HCT116 (cell line): ENCODE measurements around the gene FAM227B. TPM values are rescaled to one million over a fixed set of nuclear protein-coding genes. Genes with fewer than 3 reads are reported as not detected.

Experiments
- ATAC-seq: fragments of 200-7000 bp; cut with Tn5 transposase; 2 replicates; pipeline ENCODE4 v1.9.1; 2020; ENCODE audit warnings: mild to moderate bottlenecking, moderate library complexity
- BruUV-seq: library from RNA; stranded (reverse); fragments of 400-500 nt; replicated peaks from 2 replicates; lab custom pipeline; 2021; lab: Mats Ljungman, UMichigan
- CTCF ChIA-PET: fragments of 300-600 bp; sonication (Branson Sonifier 250); formaldehyde crosslinking; loops from one replicate; lab custom pipeline; 2021; ENCODE audit warnings: antibody characterized with exemption; lab: Charles Lee
- POLR2A ChIA-PET: fragments of 300-600, 350-600 bp; sonication (Branson Sonifier 250); formaldehyde crosslinking; loops from one replicate; lab custom pipeline; 2021; ENCODE audit warnings: antibody characterized with exemption; lab: Charles Lee
- RAD21 ChIA-PET, 2 experiments: fragments of 300-600 bp; sonication (Branson Sonifier 250); formaldehyde crosslinking; loops; one replicate each; lab custom pipeline; 2023; ENCODE audit warnings: low total read pairs in 2 of 2; ENCODE audit not compliant: uncharacterized antibody in 2 of 2, unreplicated experiment in 2 of 2, low non-redundant PET in 1 of 2; lab: Charles Lee
- DNase-seq: peaks from one replicate; pipeline ENCODE4 v3.0.0-alpha.2; 2010; ENCODE audit warnings: low read depth, low spot score
- H2AFZ ChIP-seq: fragments of 200-600 bp; shearing (Covaris generic), sonication (generic); 2 replicates; pipeline ENCODE4 v1.6.1; 2017; ENCODE audit warnings: low read depth, mixed run types, mixed read lengths, antibody characterized with exemption, low read length; ENCODE audit not compliant: poor library complexity, severe bottlenecking
- H3K27ac ChIP-seq: 2 replicates; pipeline ENCODE4 v1.5.1; 2012; ENCODE audit warnings: low read depth, low read length
- H3K27me3 ChIP-seq: fragments of 200-600 bp; sonication (generic); 2 replicates; pipeline ENCODE4 v1.6.1; 2016; ENCODE audit warnings: mixed run types, low read length, mixed read lengths; ENCODE audit not compliant: insufficient read depth
- H3K36me3 ChIP-seq, 2 experiments: fragments of 200-500 bp in 1 of 2; fragments of 200-600 bp in 1 of 2; sonication (Bioruptor generic) in 1 of 2; sonication (generic) in 1 of 2; 2 replicates each; pipeline versions ENCODE4 v1.5.1 to v1.6.1; 2014 to 2016; ENCODE audit warnings: low read length in 2 of 2, inconsistent platforms in 1 of 2, mixed read lengths in 1 of 2, mixed run types in 1 of 2; ENCODE audit not compliant: insufficient read depth in 2 of 2, control insufficient read depth in 1 of 2
- H3K4me1 ChIP-seq, 2 experiments: fragments of 200-600 bp in 1 of 2; sonication (generic) in 1 of 2; 2 replicates each; pipeline versions ENCODE4 v1.5.1 to v1.6.1; 2012 to 2017; ENCODE audit warnings: low read length in 2 of 2, inconsistent platforms in 1 of 2, mild to moderate bottlenecking in 1 of 2, mixed read lengths in 1 of 2, mixed run types in 1 of 2, moderate library complexity in 1 of 2; ENCODE audit not compliant: insufficient read depth in 2 of 2, control insufficient read depth in 1 of 2
- H3K4me2 ChIP-seq: fragments of 200-600 bp; sonication (generic); 2 replicates; pipeline ENCODE4 v1.6.1; 2017; ENCODE audit warnings: mixed run types, low read length, mixed read lengths
- H3K4me3 ChIP-seq, 2 experiments: fragments of 200-600 bp in 1 of 2; sonication (generic) in 1 of 2; replicated peaks in 1 of 2; 2 replicates each; pipeline ENCODE4 v1.5.1; 2011 to 2016; ENCODE audit warnings: low read length in 2 of 2, control low read depth in 1 of 2, low read depth in 1 of 2, mild to moderate bottlenecking in 1 of 2, mixed read lengths in 1 of 2, mixed run types in 1 of 2
- H3K79me2 ChIP-seq: fragments of 200-600 bp; sonication (generic); 2 replicates; pipeline ENCODE4 v1.6.1; 2017; ENCODE audit warnings: mild to moderate bottlenecking, mixed run types, low read length, moderate library complexity, mixed read lengths; ENCODE audit not compliant: insufficient read depth
- H3K9ac ChIP-seq: fragments of 200-600 bp; sonication (generic); 2 replicates; pipeline ENCODE4 v1.6.1; 2016; ENCODE audit warnings: low read length, mixed read lengths
- H3K9me2 ChIP-seq: fragments of 200-600 bp; sonication (generic), shearing (Covaris generic); 2 replicates; pipeline ENCODE4 v1.6.1; 2017; ENCODE audit warnings: mixed run types, mild to moderate bottlenecking, moderate library complexity; ENCODE audit not compliant: insufficient read depth
- H3K9me3 ChIP-seq, 2 experiments: fragments of 200-500 bp in 1 of 2; fragments of 200-600 bp in 1 of 2; sonication (Bioruptor generic) in 1 of 2; sonication (generic) in 1 of 2; 2 replicates each; pipeline ENCODE4 v1.6.1; 2014 to 2017; ENCODE audit warnings: low read length in 2 of 2, mixed read lengths in 2 of 2, inconsistent platforms in 1 of 2, low read depth in 1 of 2, mild to moderate bottlenecking in 1 of 2, mixed run types in 1 of 2, moderate library complexity in 1 of 2; ENCODE audit not compliant: control insufficient read depth in 1 of 2, insufficient read depth in 1 of 2
- H4K20me1 ChIP-seq: fragments of 200-600 bp; sonication (generic), shearing (Covaris generic); 2 replicates; pipeline ENCODE4 v1.6.1; 2017; ENCODE audit warnings: mixed run types, mild to moderate bottlenecking, moderate library complexity; ENCODE audit not compliant: insufficient read depth
- CEBPB ChIP-seq: IDR thresholded peaks from 2 replicates; pipeline ENCODE4 v1.6.1; 2012; ENCODE audit warnings: low read depth
- EGR1 ChIP-seq: IDR thresholded peaks from 2 replicates; pipeline ENCODE4 v1.6.1; 2012; ENCODE audit warnings: low read depth
- ELF1 ChIP-seq: IDR thresholded peaks from 2 replicates; pipeline ENCODE4 v1.6.1; 2012; ENCODE audit warnings: low read depth, borderline replicate concordance
- EZH2phosphoT487 ChIP-seq: fragments of 200-600 bp; IDR thresholded peaks from 2 replicates; pipeline ENCODE4 v1.6.1; 2018; ENCODE audit warnings: antibody characterized with exemption, borderline replicate concordance
- JUND ChIP-seq: IDR thresholded peaks from 2 replicates; pipeline ENCODE4 v1.6.1; 2012
- POLR2A ChIP-seq: IDR thresholded peaks from 2 replicates; pipeline ENCODE4 v1.7.0; 2011; ENCODE audit warnings: borderline replicate concordance; ENCODE audit not compliant: insufficient read depth, insufficient read length; ENCODE audit errors: extremely low read depth
- POLR2AphosphoS5 ChIP-seq: IDR thresholded peaks from 2 replicates; pipeline ENCODE4 v1.6.1; 2011; ENCODE audit warnings: mild to moderate bottlenecking, low read depth, low read length, moderate library complexity
- REST ChIP-seq: IDR thresholded peaks from 2 replicates; pipeline ENCODE4 v1.6.1; 2012; ENCODE audit warnings: low read depth
- SP1 ChIP-seq: IDR thresholded peaks from 2 replicates; pipeline ENCODE4 v1.6.1; 2012; ENCODE audit warnings: low read depth
- SRF ChIP-seq: IDR thresholded peaks from 2 replicates; pipeline ENCODE4 v1.6.1; 2012; ENCODE audit warnings: low read depth
- YY1 ChIP-seq: IDR thresholded peaks from 2 replicates; pipeline ENCODE4 v1.6.1; 2011; ENCODE audit warnings: low read length, low read depth, moderate library complexity, mild to moderate bottlenecking; ENCODE audit not compliant: insufficient replicate concordance; ENCODE audit errors: extremely low read depth
- ZBTB33 ChIP-seq: IDR thresholded peaks from 2 replicates; pipeline ENCODE4 v1.6.1; 2011; ENCODE audit warnings: mild to moderate bottlenecking, low read length, moderate library complexity; ENCODE audit not compliant: insufficient replicate concordance; ENCODE audit errors: extremely low read depth
- ZNF274 ChIP-seq: fragments of 200-500 bp; sonication (Bioruptor generic); IDR thresholded peaks from 2 replicates; pipeline ENCODE4 v1.6.1; 2014; ENCODE audit warnings: mild to moderate bottlenecking, low read depth, low read length, inconsistent platforms
- intact Hi-C: fragments of 100-400 bp; cut with micrococcal nuclease; formaldehyde crosslinking; loops from 2 replicates; pipeline ENCODE4 v1.10.0; 2022
- total RNA-seq: library from RNA; stranded (reverse); gene quantifications from one replicate; pipeline ENCODE4 v1.2.1, GENCODE V29; 2021; ENCODE audit not compliant: unreplicated experiment
- TF ChIP-seq, protein P1 (sequence below), 3 experiments: fragments of 200-600 bp in 1 of 3; sonication (generic) in 1 of 3; IDR thresholded peaks in 2 of 3; conservative IDR thresholded peaks in 1 of 3; 2 replicates each; pipeline ENCODE4 v1.5.1; 2012 to 2017; ENCODE audit warnings: low read depth in 2 of 3, low read length in 2 of 3, antibody characterized with exemption in 1 of 3, borderline replicate concordance in 1 of 3, control low read depth in 1 of 3, mild to moderate bottlenecking in 1 of 3, mixed read lengths in 1 of 3, mixed run types in 1 of 3, moderate library complexity in 1 of 3; ENCODE audit not compliant: insufficient read depth in 1 of 3

FAM227B gene
- total RNA-seq, 1 experiment from 2014 or later, result 6.9 TPM

GRCh38 chr15:49507261-49507660 is 113.4 kb downstream of the FAM227B start:
- Histone ChIP-seq H2AFZ (no peak overlapping the region), H3K9ac (no peak overlapping the region), H3K9me3 (no peaks in the 10 kb centered on the region), H3K9me2 (no peaks in the 10 kb centered on the region), H3K4me1 (peaks cover 0 to 2% of the 10 kb centered on the region in 2 experiments; a peak in 1 of 4 replicates), H3K4me3 (no peak overlapping the region), H3K27ac (no peak overlapping the region), H3K36me3 (no peaks in the 10 kb centered on the region), H3K79me2 (no peaks in the 10 kb centered on the region), H4K20me1 (no peaks in the 10 kb centered on the region), H3K27me3 (no peaks in the 10 kb centered on the region), H3K4me2 (no peak overlapping the region)
- ChIA-PET RAD21 (no interaction called here), CTCF (no interaction called here), POLR2A (no interaction called here)
- BruUV-seq, result no TSS peak
- intact Hi-C loops, result no loop called here
- TF ChIP-seq YY1, result no peak
- TF ChIP-seq POLR2A, result no peak
- TF ChIP-seq ZNF274, result no peak
- TF ChIP-seq SRF, result no peak
- no peak for TF ChIP-seq CEBPB
- TF ChIP-seq, protein P1, sequence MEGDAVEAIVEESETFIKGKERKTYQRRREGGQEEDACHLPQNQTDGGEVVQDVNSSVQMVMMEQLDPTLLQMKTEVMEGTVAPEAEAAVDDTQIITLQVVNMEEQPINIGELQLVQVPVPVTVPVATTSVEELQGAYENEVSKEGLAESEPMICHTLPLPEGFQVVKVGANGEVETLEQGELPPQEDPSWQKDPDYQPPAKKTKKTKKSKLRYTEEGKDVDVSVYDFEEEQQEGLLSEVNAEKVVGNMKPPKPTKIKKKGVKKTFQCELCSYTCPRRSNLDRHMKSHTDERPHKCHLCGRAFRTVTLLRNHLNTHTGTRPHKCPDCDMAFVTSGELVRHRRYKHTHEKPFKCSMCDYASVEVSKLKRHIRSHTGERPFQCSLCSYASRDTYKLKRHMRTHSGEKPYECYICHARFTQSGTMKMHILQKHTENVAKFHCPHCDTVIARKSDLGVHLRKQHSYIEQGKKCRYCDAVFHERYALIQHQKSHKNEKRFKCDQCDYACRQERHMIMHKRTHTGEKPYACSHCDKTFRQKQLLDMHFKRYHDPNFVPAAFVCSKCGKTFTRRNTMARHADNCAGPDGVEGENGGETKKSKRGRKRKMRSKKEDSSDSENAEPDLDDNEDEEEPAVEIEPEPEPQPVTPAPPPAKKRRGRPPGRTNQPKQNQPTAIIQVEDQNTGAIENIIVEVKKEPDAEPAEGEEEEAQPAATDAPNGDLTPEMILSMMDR (IDR thresholded peaks at IDR 0.05 in 2 of 3, conservative IDR thresholded peaks at IDR 0.05 in 1 of 3; ENCODE audit: borderline replicate concordance in 1 of 3, insufficient read depth in 1 of 3, low read depth in 2 of 3, low read length in 2 of 3), result no peak
- TF ChIP-seq EGR1, result no peak
- TF ChIP-seq SP1, result no peak
- TF ChIP-seq JUND, result no peak
- no peak for TF ChIP-seq EZH2phosphoT487
- no peak for TF ChIP-seq POLR2AphosphoS5
- no peak for TF ChIP-seq REST
- no peak for TF ChIP-seq ZBTB33
- TF ChIP-seq ELF1, result no peak
- DNase-seq, result no peak
- no peak for ATAC-seq
